Lower leg skin (tissue), 4 donors: ENCODE measurements around the gene DDI1. TPM values are rescaled to one million over a fixed set of nuclear protein-coding genes. Genes with fewer than 3 reads are reported as not detected.

Experiments
- DNase-seq, 2 donors: peaks; one replicate each; pipeline ENCODE4 v3.0.0-alpha.2; 2019; ENCODE audit warnings: low spot score in 2 of 2
- H3K4me3 ChIP-seq: fragments of 200-600 bp; sonication (generic); 2 replicates; pipeline ENCODE4 v1.5.1; 2017; ENCODE audit warnings: mild to moderate bottlenecking, low read depth; ENCODE audit not compliant: poor library complexity, severe bottlenecking
- CTCF ChIP-seq, 3 donors: fragments of 450-650 bp; IDR thresholded peaks; one replicate each; pipeline ENCODE4 v1.5.1; 2016; ENCODE audit warnings: antibody characterized with exemption in 3 of 3, mild to moderate bottlenecking in 3 of 3, moderate library complexity in 2 of 3
- POLR2A ChIP-seq, 2 donors: fragments of 450-650 bp; IDR thresholded peaks; one replicate each; pipeline ENCODE4 v1.6.1; 2016 to 2017; ENCODE audit warnings: antibody characterized with exemption in 2 of 2, mild to moderate bottlenecking in 1 of 2, moderate library complexity in 1 of 2
- WGBS, 2 donors: methylation state at CpG; one replicate each; pipeline ENCODE4 v1.1.5; 2018; 5-methylcytosine and 5-hydroxymethylcytosine counted together
- intact Hi-C: fragments of 100-400 bp; cut with DNase I; formaldehyde crosslinking; loops from one replicate; pipeline ENCODE4 v1.15.0; 2023; ENCODE audit warnings: low total_unique reads
- total RNA-seq, 4 donors: library from RNA; depleted of rRNA; stranded (reverse); fragments of >200 nt; gene quantifications; one replicate each; pipeline ENCODE4 v1.1.0, GENCODE V29; 2016

The DDI1 gene
- total RNA-seq, 4 donors from 2014 or later = not detected

- intact Hi-C loops = no loop called here
- no peak overlapping the region for H3K4me3 ChIP-seq
- WGBS, 2 donors = 79 to 90% methylated on average over 5 of the region's 5 CpGs
- no peak for DNase-seq
- TF ChIP-seq CTCF (IDR thresholded peaks at IDR 0.05) (no peak), POLR2A (IDR thresholded peaks at IDR 0.05) (no peak)
Observed at GRCh38 chr11:104086621-104087020, 50.2 kb downstream of the DDI1 start.

Other genes with a start within 250 kb of the DDI1 start
- 10 to 100 TPM in 2 of 4 donors, 1 to 10 TPM in 2; 6.8 to 15.1 (median 10.5) TPM for gene PDGFD, start 127.5 kb downstream of the DDI1 start, total RNA-seq